WTC11 (cell line): Measurements from ENCODE around the gene CEP120. TPM values are rescaled to one million over a fixed set of nuclear protein-coding genes. Genes with fewer than 3 reads are reported as not detected.
"Not testable (repeated sequence)": the region's sequence is repeated elsewhere in the genome, so short reads cannot be mapped to it uniquely, and the experiment has no call there.

Experiments used
- ATAC-seq: fragments of 200-7000 bp; cut with Tn5 transposase; 2 replicates; pipeline ENCODE4 v1.10.0; 2021; ENCODE audit warnings: mild to moderate bottlenecking, moderate library complexity
- CTCF ChIA-PET: fragments of 300-600 bp; sonication (Branson Sonifier 250); formaldehyde crosslinking; loops from one replicate; lab custom pipeline; 2021; ENCODE audit warnings: antibody characterized with exemption; lab: Charles Lee
- POLR2A ChIA-PET: fragments of 350-600 bp; sonication (Branson Sonifier 250); formaldehyde crosslinking; loops from one replicate; lab custom pipeline; 2021; ENCODE audit warnings: antibody characterized with exemption; lab: Charles Lee
- DNase-seq: peaks from one replicate; pipeline ENCODE4 v3.0.0; 2021; ENCODE audit warnings: low spot score
- H3K27ac Mint-ChIP-seq: 2 replicates; pipeline ENCODE4 v1.8.0; 2021; ENCODE audit warnings: mixed read lengths
- H3K27me3 Mint-ChIP-seq: 2 replicates; pipeline ENCODE4 v1.8.0; 2021; ENCODE audit warnings: low read depth, mild to moderate bottlenecking, moderate library complexity, mixed read lengths
- H3K36me3 Mint-ChIP-seq: 2 replicates; pipeline ENCODE4 v1.8.0; 2021; ENCODE audit warnings: mixed read lengths
- H3K4me1 Mint-ChIP-seq: 2 replicates; pipeline ENCODE4 v1.8.0; 2022; ENCODE audit warnings: mixed read lengths
- H3K4me3 Mint-ChIP-seq: 2 replicates; pipeline ENCODE4 v1.8.0; 2021; ENCODE audit warnings: mild to moderate bottlenecking, moderate library complexity, mixed read lengths
- H3K9me3 Mint-ChIP-seq: 2 replicates; pipeline ENCODE4 v1.8.0; 2021; ENCODE audit warnings: mixed read lengths
- ARID4B ChIP-seq: sonication (generic); formaldehyde crosslinking; IDR thresholded peaks from 2 replicates; pipeline ENCODE4 v1.8.0; 2023; ENCODE audit warnings: missing genetic modification reagents, mild to moderate bottlenecking, borderline replicate concordance
- ATF2 ChIP-seq: sonication (generic); formaldehyde crosslinking; IDR thresholded peaks from 2 replicates; pipeline ENCODE4 v1.8.1; 2022; ENCODE audit warnings: low read depth, missing genetic modification reagents, borderline replicate concordance
- CREB1 ChIP-seq: sonication (generic); formaldehyde crosslinking; IDR thresholded peaks from 2 replicates; pipeline ENCODE4 v1.8.0; 2023; ENCODE audit warnings: mild to moderate bottlenecking, missing genetic modification reagents
- ELF4 ChIP-seq: sonication (generic); formaldehyde crosslinking; IDR thresholded peaks from 2 replicates; pipeline ENCODE4 v1.8.1; 2022; ENCODE audit warnings: low read depth, mild to moderate bottlenecking, moderate library complexity, missing genetic modification reagents
- FOXJ3 ChIP-seq: sonication (generic); formaldehyde crosslinking; IDR thresholded peaks from 2 replicates; pipeline ENCODE4 v1.9.0; 2021; ENCODE audit warnings: missing genetic modification reagents, mild to moderate bottlenecking, borderline replicate concordance
- FOXK1 ChIP-seq: sonication (generic); formaldehyde crosslinking; IDR thresholded peaks from 2 replicates; pipeline ENCODE4 v1.8.0; 2022; ENCODE audit warnings: mild to moderate bottlenecking, moderate library complexity, missing genetic modification reagents
- GABPB1 ChIP-seq: sonication (generic); formaldehyde crosslinking; IDR thresholded peaks from 2 replicates; pipeline ENCODE4 v1.8.1; 2023; ENCODE audit warnings: mild to moderate bottlenecking, missing genetic modification reagents
- GTF2I ChIP-seq: fragments of 250-450 bp; sonication (Bioruptor Pico); conservative IDR thresholded peaks from 2 replicates; pipeline ENCODE4 v1.4.0; 2021; ENCODE audit warnings: mild to moderate bottlenecking
- JUN ChIP-seq: sonication (generic); formaldehyde crosslinking; IDR thresholded peaks from 2 replicates; pipeline ENCODE4 v1.8.0; 2023; ENCODE audit warnings: mild to moderate bottlenecking, missing genetic modification reagents
- MAX ChIP-seq: sonication (generic); formaldehyde crosslinking; IDR thresholded peaks from 2 replicates; pipeline ENCODE4 v1.8.0; 2022; ENCODE audit warnings: mild to moderate bottlenecking, missing genetic modification reagents
- MLX ChIP-seq: sonication (generic); formaldehyde crosslinking; IDR thresholded peaks from 2 replicates; pipeline ENCODE4 v1.8.1; 2023; ENCODE audit warnings: mild to moderate bottlenecking, missing genetic modification reagents, moderate library complexity
- NFATC4 ChIP-seq: fragments of 250-450 bp; sonication (Bioruptor Pico); IDR thresholded peaks from 2 replicates; pipeline ENCODE4 v1.9.0; 2021; ENCODE audit warnings: mild to moderate bottlenecking
- NR2C2 ChIP-seq: sonication (generic); formaldehyde crosslinking; IDR thresholded peaks from 2 replicates; pipeline ENCODE4 v1.8.0; 2022; ENCODE audit warnings: mild to moderate bottlenecking, missing genetic modification reagents
- NR3C1 ChIP-seq: sonication (generic); formaldehyde crosslinking; conservative IDR thresholded peaks from 2 replicates; pipeline ENCODE4 v1.8.1; 2023; ENCODE audit warnings: low read depth, mild to moderate bottlenecking, missing genetic modification reagents
- PRRX2 ChIP-seq: fragments of 250-450 bp; sonication (Bioruptor Pico); IDR thresholded peaks from 2 replicates; pipeline ENCODE4 v1.8.0; 2021; ENCODE audit warnings: mild to moderate bottlenecking
- ZNF138 ChIP-seq: sonication (generic); formaldehyde crosslinking; conservative IDR thresholded peaks from 2 replicates; pipeline ENCODE4 v1.8.1; 2022; ENCODE audit warnings: mild to moderate bottlenecking, moderate library complexity, missing genetic modification reagents
- ZNF423 ChIP-seq: fragments of 250-450 bp; sonication (Bioruptor Pico); IDR thresholded peaks from 2 replicates; pipeline ENCODE4 v2.1.2; 2022; ENCODE audit warnings: mild to moderate bottlenecking, moderate library complexity
- total RNA-seq: library from RNA; stranded (reverse); gene quantifications from 3 replicates; pipeline ENCODE4 v1.2.3, GENCODE V29; 2021
- TF ChIP-seq, protein P1 (sequence below): sonication (generic); formaldehyde crosslinking; IDR thresholded peaks from 2 replicates; pipeline ENCODE4 v1.8.1; 2023; ENCODE audit warnings: mild to moderate bottlenecking, moderate library complexity, missing genetic modification reagents
- TF ChIP-seq, protein P2 (sequence below): sonication (generic); formaldehyde crosslinking; IDR thresholded peaks from 2 replicates; pipeline ENCODE4 v1.8.1; 2022; ENCODE audit warnings: mild to moderate bottlenecking, moderate library complexity, missing genetic modification reagents

Gene CEP120
- total RNA-seq, 1 experiment from 2014 or later: 15.2 TPM

DNA sequence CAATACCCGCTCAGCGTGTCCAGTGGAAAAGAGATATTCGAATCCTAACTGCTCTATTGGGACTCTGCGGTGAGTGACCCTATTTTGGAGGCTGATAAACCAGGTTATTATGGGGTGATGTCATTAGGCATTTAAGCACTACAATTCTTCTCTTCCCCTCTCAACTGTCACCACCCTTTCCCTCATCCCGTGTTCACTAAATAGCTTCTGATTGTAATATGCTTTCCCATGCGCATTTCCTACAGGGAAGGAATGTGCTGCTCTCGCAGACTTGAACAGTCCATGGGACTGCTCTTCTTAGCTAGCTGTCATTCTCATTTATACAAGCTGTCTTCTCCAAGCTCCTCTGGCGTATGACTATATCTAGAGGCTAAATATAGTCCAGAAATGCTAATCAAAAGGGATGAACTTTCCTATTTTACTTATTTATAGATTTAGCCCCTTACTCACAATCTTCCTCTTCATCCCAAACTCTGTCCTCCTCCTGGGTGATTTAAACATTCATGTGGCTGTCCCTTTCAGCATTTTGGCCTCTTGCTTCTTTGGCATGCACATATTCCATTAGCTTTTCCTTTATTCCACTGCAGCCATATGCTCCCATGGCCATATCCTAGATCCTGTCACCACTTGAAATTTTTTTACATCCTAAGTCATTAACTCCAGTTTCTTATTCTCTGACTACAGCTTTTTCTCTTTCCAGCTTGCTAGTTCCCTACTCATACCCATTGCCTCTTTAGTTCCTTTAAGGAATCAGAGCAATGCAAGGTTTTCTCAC is 49.1 kb upstream of the CEP120 start (continued):
- no peak for TF ChIP-seq NR2C2
- no peak for TF ChIP-seq MAX (CRISPR knock-in tag)
- TF ChIP-seq, protein P1, sequence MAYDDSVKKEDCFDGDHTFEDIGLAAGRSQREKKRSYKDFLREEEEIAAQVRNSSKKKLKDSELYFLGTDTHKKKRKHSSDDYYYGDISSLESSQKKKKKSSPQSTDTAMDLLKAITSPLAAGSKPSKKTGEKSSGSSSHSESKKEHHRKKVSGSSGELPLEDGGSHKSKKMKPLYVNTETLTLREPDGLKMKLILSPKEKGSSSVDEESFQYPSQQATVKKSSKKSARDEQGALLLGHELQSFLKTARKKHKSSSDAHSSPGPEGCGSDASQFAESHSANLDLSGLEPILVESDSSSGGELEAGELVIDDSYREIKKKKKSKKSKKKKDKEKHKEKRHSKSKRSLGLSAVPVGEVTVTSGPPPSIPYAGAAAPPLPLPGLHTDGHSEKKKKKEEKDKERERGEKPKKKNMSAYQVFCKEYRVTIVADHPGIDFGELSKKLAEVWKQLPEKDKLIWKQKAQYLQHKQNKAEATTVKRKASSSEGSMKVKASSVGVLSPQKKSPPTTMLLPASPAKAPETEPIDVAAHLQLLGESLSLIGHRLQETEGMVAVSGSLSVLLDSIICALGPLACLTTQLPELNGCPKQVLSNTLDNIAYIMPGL (CRISPR knock-in tag): no peak
- no peak for TF ChIP-seq PRRX2 (CRISPR knock-in tag)
- no peak for TF ChIP-seq FOXK1 (CRISPR knock-in tag)
- TF ChIP-seq FOXJ3 (CRISPR knock-in tag): no peak
- TF ChIP-seq ATF2 (CRISPR knock-in tag): no peak
- no peak for TF ChIP-seq NFATC4 (CRISPR knock-in tag)
- no peak for TF ChIP-seq ZNF138 (CRISPR knock-in tag)
- no peak for TF ChIP-seq GTF2I (CRISPR knock-in tag)

DNA sequence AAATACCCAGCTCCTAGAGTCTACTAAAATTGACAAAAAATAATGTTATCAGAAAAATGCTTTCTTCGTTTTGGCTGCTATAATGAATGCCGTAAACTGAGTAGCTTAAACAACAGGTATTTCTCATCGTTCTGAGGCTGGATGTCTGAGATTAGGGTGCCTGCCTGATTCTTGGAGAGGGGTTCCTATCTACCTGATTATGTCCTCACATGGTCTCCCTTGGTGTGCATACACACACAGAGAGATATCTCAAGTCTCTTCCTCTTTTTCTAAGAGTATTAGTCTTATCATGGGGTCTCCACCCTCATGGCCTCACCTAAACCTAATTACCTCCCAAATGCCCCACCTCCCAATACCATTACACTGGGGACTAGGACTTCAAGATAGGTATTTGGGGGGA is 48.2 kb upstream of the CEP120 start:
- no peak for DNase-seq
- ATAC-seq: no peak
- peaks cover 7% of the 10 kb centered on the region for H3K4me1 Mint-ChIP-seq
- H3K4me3 Mint-ChIP-seq: no peak overlapping the region
- no peak overlapping the region for H3K27ac Mint-ChIP-seq
- no peaks in the 10 kb centered on the region for H3K36me3 Mint-ChIP-seq
- TF ChIP-seq, protein P2, sequence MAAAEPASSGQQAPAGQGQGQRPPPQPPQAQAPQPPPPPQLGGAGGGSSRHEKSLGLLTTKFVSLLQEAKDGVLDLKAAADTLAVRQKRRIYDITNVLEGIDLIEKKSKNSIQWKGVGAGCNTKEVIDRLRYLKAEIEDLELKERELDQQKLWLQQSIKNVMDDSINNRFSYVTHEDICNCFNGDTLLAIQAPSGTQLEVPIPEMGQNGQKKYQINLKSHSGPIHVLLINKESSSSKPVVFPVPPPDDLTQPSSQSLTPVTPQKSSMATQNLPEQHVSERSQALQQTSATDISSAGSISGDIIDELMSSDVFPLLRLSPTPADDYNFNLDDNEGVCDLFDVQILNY (CRISPR knock-in tag): no peak
- TF ChIP-seq ARID4B (CRISPR knock-in tag) (no peak), JUN (no peak), NR2C2 (no peak), PRRX2 (CRISPR knock-in tag) (no peak), MLX (CRISPR knock-in tag) (no peak), GABPB1 (CRISPR knock-in tag) (no peak), CREB1 (CRISPR knock-in tag) (no peak), ELF4 (CRISPR knock-in tag) (no peak), ZNF423 (CRISPR knock-in tag) (no peak), NR3C1 (CRISPR knock-in tag) (no peak)
- H3K27me3 Mint-ChIP-seq: peaks cover 5% of the 10 kb centered on the region
- ChIA-PET POLR2A (no interaction called here), CTCF (interaction anchor here (1.0 kb wide), 1 partner anchor 48 kb away, joined by 4 read pairs; no protein-coding TSS in a partner anchor)
- H3K9me3 Mint-ChIP-seq: peaks cover 18% of the 10 kb centered on the region

DNA sequence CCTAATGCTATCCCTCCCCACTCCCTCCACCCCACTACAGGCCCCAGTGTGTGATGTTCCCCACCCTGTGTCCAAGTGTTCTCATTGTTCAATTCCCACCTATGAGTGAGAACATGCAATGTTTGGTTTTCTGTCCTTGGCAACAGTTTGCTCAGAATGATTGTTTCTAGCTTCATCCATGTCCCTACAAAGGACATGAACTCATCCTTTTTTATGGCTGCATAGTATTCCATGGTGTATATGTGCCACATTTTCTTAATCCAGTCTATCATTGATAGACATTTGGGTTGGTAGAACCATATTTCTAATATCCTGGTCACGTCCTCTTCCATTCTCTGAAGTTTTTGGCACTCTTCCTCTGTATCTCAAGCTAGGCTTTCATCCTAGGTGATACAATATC is 43.6 kb upstream of the CEP120 start:
- H3K4me3 Mint-ChIP-seq, H3K36me3 Mint-ChIP-seq, H3K27ac Mint-ChIP-seq, CTCF ChIA-PET, DNase-seq, H3K4me1 Mint-ChIP-seq, H3K27me3 Mint-ChIP-seq, ATAC-seq, POLR2A ChIA-PET: not testable (repeated sequence)
- peaks cover 18% of the 10 kb centered on the region for H3K9me3 Mint-ChIP-seq
